HepG2 (cell line): ENCODE results near the gene UGGT1.

ENCODE experiments used
- CREB1 ChIP-seq, 2 experiments: fragments of 450-650 bp in 1 of 2; IDR thresholded peaks; 2 replicates each; pipeline ENCODE4 v1.6.1; 2016 to 2017; ENCODE audit warnings: control low read depth in 1 of 2, mild to moderate bottlenecking in 1 of 2, missing compliant biosample characterization in 1 of 2, missing genetic modification characterization in 1 of 2
- CTCF ChIP-seq: sonication (generic); formaldehyde crosslinking; IDR thresholded peaks from 2 replicates; pipeline ENCODE4 v1.5.0; 2020; ENCODE audit warnings: mild to moderate bottlenecking, missing genetic modification reagents, moderate library complexity
- ELF1 ChIP-seq: sonication (generic); formaldehyde crosslinking; IDR thresholded peaks from 2 replicates; pipeline ENCODE4 v1.4.0; 2020; ENCODE audit warnings: missing genetic modification reagents
- EP300 ChIP-seq, 3 experiments: sonication (generic) in 1 of 3; formaldehyde crosslinking in 1 of 3; IDR thresholded peaks; 2 replicates each; pipeline versions ENCODE4 v1.5.1 to v1.6.1; 2011 to 2020; ENCODE audit warnings: low read depth in 2 of 3, low read length in 2 of 3, borderline replicate concordance in 1 of 3, improper control_type of control experiment in 1 of 3, mild to moderate bottlenecking in 1 of 3, missing genetic modification reagents in 1 of 3, moderate library complexity in 1 of 3
- KAT7 ChIP-seq: IDR thresholded peaks from 2 replicates; pipeline ENCODE4 v1.6.1; 2018; ENCODE audit warnings: borderline replicate concordance, missing compliant biosample characterization
- NFATC3 ChIP-seq: sonication (generic); formaldehyde crosslinking; IDR thresholded peaks from 2 replicates; pipeline ENCODE4 v1.5.1; 2020; ENCODE audit warnings: mild to moderate bottlenecking, missing genetic modification reagents
- RELA ChIP-seq: sonication (generic); formaldehyde crosslinking; IDR thresholded peaks from 2 replicates; pipeline ENCODE4 v1.4.0; 2020; ENCODE audit warnings: missing genetic modification reagents
- SMAD3 ChIP-seq: sonication (generic); formaldehyde crosslinking; IDR thresholded peaks from 2 replicates; pipeline ENCODE4 v1.4.0; 2020; ENCODE audit warnings: missing genetic modification reagents
- STAT6 ChIP-seq: sonication (generic); formaldehyde crosslinking; IDR thresholded peaks from 2 replicates; pipeline ENCODE4 v1.4.0; 2020; ENCODE audit warnings: missing genetic modification reagents, mild to moderate bottlenecking, borderline replicate concordance
- U2AF2 ChIP-seq: fragments of 200-400 bp; formaldehyde crosslinking; IDR thresholded peaks from 2 replicates; pipeline ENCODE4 v1.6.1; 2017; ENCODE audit warnings: low read depth, mild to moderate bottlenecking, low read length
- ZKSCAN8 ChIP-seq: IDR thresholded peaks from 2 replicates; pipeline ENCODE4 v1.6.1; 2016; ENCODE audit warnings: borderline replicate concordance, missing genetic modification reagents, missing compliant biosample characterization
- ZNF446 ChIP-seq: sonication (generic); formaldehyde crosslinking; IDR thresholded peaks from 2 replicates; pipeline ENCODE4 v1.5.0; 2020; ENCODE audit warnings: mild to moderate bottlenecking, missing genetic modification reagents
- ZNF530 ChIP-seq: sonication (generic); formaldehyde crosslinking; IDR thresholded peaks from 2 replicates; pipeline ENCODE4 v1.5.0; 2020; ENCODE audit warnings: low read depth, mild to moderate bottlenecking, missing genetic modification reagents
- ZNF639 ChIP-seq: conservative IDR thresholded peaks from 2 replicates; pipeline ENCODE4 v1.6.1; 2018; ENCODE audit warnings: missing genetic modification reagents

- TF ChIP-seq ZNF530 (no peak), RELA (CRISPR knock-in tag) (no peak), ZKSCAN8 (no peak), CREB1 (IDR thresholded peaks at IDR 0.05) (no peak), CREB1 (CRISPR knock-in tag; IDR thresholded peaks at IDR 0.05) (no peak), U2AF2 (no peak), ZNF446 (no peak), SMAD3 (CRISPR knock-in tag) (no peak), ZNF639 (CRISPR knock-in tag) (no peak), EP300 (IDR thresholded peaks at IDR 0.05; ENCODE audit: low read depth in 2 of 2, low read length in 2 of 2) (no peak), EP300 (CRISPR knock-in tag; IDR thresholded peaks at IDR 0.05; ENCODE audit: borderline replicate concordance) (no peak; the same call in 1 of the 2 replicates), KAT7 (CRISPR knock-in tag) (no peak), CTCF (no peak), STAT6 (no peak), ELF1 (CRISPR knock-in tag) (no peak), NFATC3 (CRISPR knock-in tag) (no peak)
Observed at GRCh38 chr2:128233790-128234395, 142.9 kb downstream of the UGGT1 start.
